Kidney epithelial cell (primary cell): ENCODE data around the gene SERTAD4. TPM values are rescaled to one million over a fixed set of nuclear protein-coding genes. Genes with fewer than 3 reads are reported as not detected.

ENCODE experiments used
- DNase-seq: peaks from one replicate; pipeline ENCODE4 v3.0.0-alpha.2; 2010; ENCODE audit warnings: low read depth
- H3K27me3 ChIP-seq: 2 replicates; pipeline ENCODE4 v1.6.0; 2011; ENCODE audit warnings: low read length; ENCODE audit not compliant: control insufficient read depth, insufficient read depth
- H3K36me3 ChIP-seq: 2 replicates; pipeline ENCODE4 v1.5.1; 2011; ENCODE audit warnings: low read length; ENCODE audit not compliant: control insufficient read depth, insufficient read depth
- H3K4me3 ChIP-seq: 2 replicates; pipeline ENCODE4 v1.5.1; 2011; ENCODE audit warnings: low read depth, mild to moderate bottlenecking, control low read depth, low read length
- total RNA-seq: library from RNA; depleted of rRNA; stranded (reverse); fragments of >200 nt; gene quantifications from 2 replicates; pipeline ENCODE4 v1.2.3, GENCODE V29; 2015
- TF ChIP-seq, protein P1 (sequence below): IDR thresholded peaks from 2 replicates; pipeline ENCODE4 v1.5.1; 2011; ENCODE audit warnings: mild to moderate bottlenecking, moderate library complexity, low read length, control low read depth, inconsistent platforms; ENCODE audit not compliant: insufficient read depth, poor library complexity, severe bottlenecking

SERTAD4 gene
- total RNA-seq, 1 donor from 2014 or later, result 10.6 TPM

- TF ChIP-seq, protein P1, sequence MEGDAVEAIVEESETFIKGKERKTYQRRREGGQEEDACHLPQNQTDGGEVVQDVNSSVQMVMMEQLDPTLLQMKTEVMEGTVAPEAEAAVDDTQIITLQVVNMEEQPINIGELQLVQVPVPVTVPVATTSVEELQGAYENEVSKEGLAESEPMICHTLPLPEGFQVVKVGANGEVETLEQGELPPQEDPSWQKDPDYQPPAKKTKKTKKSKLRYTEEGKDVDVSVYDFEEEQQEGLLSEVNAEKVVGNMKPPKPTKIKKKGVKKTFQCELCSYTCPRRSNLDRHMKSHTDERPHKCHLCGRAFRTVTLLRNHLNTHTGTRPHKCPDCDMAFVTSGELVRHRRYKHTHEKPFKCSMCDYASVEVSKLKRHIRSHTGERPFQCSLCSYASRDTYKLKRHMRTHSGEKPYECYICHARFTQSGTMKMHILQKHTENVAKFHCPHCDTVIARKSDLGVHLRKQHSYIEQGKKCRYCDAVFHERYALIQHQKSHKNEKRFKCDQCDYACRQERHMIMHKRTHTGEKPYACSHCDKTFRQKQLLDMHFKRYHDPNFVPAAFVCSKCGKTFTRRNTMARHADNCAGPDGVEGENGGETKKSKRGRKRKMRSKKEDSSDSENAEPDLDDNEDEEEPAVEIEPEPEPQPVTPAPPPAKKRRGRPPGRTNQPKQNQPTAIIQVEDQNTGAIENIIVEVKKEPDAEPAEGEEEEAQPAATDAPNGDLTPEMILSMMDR, result no peak
- no peak overlapping the region for H3K4me3 ChIP-seq
- no peaks in the 10 kb centered on the region for H3K36me3 ChIP-seq
- DNase-seq, result no peak
- H3K27me3 ChIP-seq, result peaks cover 5% of the 10 kb centered on the region
Observed at GRCh38 chr1:210289248-210289647, 56.7 kb downstream of the SERTAD4 start.

- TF ChIP-seq, protein P1, result no peak
- no peak for DNase-seq
- Histone ChIP-seq H3K4me3 (no peak overlapping the region), H3K36me3 (no peaks in the 10 kb centered on the region), H3K27me3 (no peaks in the 10 kb centered on the region)
Observed at GRCh38 chr1:210291081-210291764, 58.6 kb downstream of the SERTAD4 start.

GRCh38 chr1:210291786-210292230, 59.2 kb downstream of the SERTAD4 start:
- DNase-seq, result no peak

GRCh38 chr1:210292231-210292871, 59.8 kb downstream of the SERTAD4 start:
- TF ChIP-seq, protein P1, result peak; percentile 37
- no peaks in the 10 kb centered on the region for H3K27me3 ChIP-seq
- H3K4me3 ChIP-seq, result peak overlapping the region; percentile 22
- no peaks in the 10 kb centered on the region for H3K36me3 ChIP-seq
- DNase-seq, result no peak

More at GRCh38 chr1:210291786-210292230, 59.2 kb downstream of the SERTAD4 start:
- peak overlapping the region; percentile 22 for H3K4me3 ChIP-seq
- no peaks in the 10 kb centered on the region for H3K27me3 ChIP-seq
- TF ChIP-seq, protein P1, result no peak
- H3K36me3 ChIP-seq, result no peaks in the 10 kb centered on the region

DNA sequence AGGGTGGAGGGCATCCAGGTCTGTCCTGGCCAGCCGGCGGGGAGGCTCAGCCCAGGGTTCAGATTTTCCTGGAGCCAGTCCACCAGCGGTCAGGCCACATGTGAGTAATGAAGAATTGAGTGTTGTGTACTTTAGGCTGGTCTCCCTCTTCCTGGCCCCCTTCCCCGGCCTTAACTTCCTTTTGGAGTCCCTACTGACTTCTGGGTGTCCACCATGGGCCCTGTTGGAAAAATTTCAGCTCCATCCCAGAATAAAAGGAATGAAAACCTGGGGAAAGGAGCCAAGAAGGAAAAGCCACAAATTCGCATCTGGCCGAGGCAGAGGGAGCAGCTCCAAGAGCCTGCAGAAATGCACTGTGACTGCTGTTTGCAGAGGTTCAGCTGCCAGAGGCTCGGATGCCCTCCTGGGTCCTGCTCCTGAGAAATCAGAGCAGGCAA, 60.6 kb downstream of the SERTAD4 start:
- H3K27me3 ChIP-seq, result no peaks in the 10 kb centered on the region
- no peak overlapping the region for H3K4me3 ChIP-seq
- TF ChIP-seq, protein P1, result no peak
- no peaks in the 10 kb centered on the region for H3K36me3 ChIP-seq
- no peak for DNase-seq
